Measurements from ENCODE around the gene HOXB2. TPM values are rescaled to one million over a fixed set of nuclear protein-coding genes. Genes with fewer than 3 reads are reported as not detected.
A peak's percentile ranks its signal among the peaks of the same experiment; 100 is the strongest.

HOXB2 gene
- 10 to 100 TPM; 21.6 to 30.5 (median 24.7) TPM for total RNA-seq
- total RNA-seq (2013) = 9.1 TPM

DNA sequence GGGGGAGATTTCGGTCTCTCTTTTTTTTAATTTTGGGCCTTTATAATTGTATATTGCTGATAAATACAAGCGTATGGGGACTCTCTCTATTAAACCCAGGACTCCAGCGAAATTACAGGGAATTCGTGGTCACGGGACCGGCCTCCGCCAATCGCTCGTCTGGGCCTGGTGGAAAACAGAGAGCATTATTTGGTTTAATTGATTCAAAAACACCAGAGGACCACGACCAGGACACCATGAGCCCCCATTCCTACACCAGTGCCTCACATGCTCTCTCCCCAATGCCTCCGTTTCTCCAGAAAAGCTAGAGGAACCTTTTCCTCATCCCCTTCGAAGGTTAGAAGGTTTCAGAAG lies at the start of gene HOXB2:
HOXB2 (minus strand) TSS at position 88 of the 354 bp plus-strand sequence. CDS start 198 bp downstream, outside the sequence.
- ATAC-seq (no peak), DNase-seq (no peak)
- H3K27ac ChIP-seq (ENCODE audit: low read length) = peak within 1 kb of the TSS; percentile 95
- TF ChIP-seq, protein P1, sequence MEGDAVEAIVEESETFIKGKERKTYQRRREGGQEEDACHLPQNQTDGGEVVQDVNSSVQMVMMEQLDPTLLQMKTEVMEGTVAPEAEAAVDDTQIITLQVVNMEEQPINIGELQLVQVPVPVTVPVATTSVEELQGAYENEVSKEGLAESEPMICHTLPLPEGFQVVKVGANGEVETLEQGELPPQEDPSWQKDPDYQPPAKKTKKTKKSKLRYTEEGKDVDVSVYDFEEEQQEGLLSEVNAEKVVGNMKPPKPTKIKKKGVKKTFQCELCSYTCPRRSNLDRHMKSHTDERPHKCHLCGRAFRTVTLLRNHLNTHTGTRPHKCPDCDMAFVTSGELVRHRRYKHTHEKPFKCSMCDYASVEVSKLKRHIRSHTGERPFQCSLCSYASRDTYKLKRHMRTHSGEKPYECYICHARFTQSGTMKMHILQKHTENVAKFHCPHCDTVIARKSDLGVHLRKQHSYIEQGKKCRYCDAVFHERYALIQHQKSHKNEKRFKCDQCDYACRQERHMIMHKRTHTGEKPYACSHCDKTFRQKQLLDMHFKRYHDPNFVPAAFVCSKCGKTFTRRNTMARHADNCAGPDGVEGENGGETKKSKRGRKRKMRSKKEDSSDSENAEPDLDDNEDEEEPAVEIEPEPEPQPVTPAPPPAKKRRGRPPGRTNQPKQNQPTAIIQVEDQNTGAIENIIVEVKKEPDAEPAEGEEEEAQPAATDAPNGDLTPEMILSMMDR (IDR thresholded peaks at IDR 0.05) = no peak
- WGBS (ENCODE audit: insufficient coverage) = 69% methylated on average over 11 of the region's 12 CpGs
- no peaks in the 10 kb centered on the region for H3K36me3 ChIP-seq (ENCODE audit: control insufficient read depth, insufficient read depth, low read length)
- H3K27me3 ChIP-seq (ENCODE audit: control insufficient read depth, insufficient read depth, low read length) = no peaks in the 10 kb centered on the region
- H3K36me3 Mint-ChIP-seq = peaks cover 7% of the 10 kb centered on the region
- peak within 1 kb of the TSS; percentile 94 to 99 for H3K27ac Mint-ChIP-seq
- no peaks in the 10 kb centered on the region for H3K9me3 Mint-ChIP-seq
- peak within 1 kb of the TSS; percentile 77 for H3K4me3 ChIP-seq (ENCODE audit: low read length)
- H3K4me1 Mint-ChIP-seq = peaks cover 70 to 71% of the 10 kb centered on the region in 2 donors
- intact Hi-C loops (cut with micrococcal nuclease) = no loop called here
- H3K27me3 Mint-ChIP-seq (ENCODE audit: low read depth in 2 of 2) = peaks cover 0 to 20% of the 10 kb centered on the region in 2 donors
- peaks cover 62% of the 10 kb centered on the region for H3K4me1 ChIP-seq (ENCODE audit: control insufficient read depth, insufficient read depth, low read length)
- H3K9me3 ChIP-seq (ENCODE audit: control insufficient read depth, insufficient read depth, low read length) = no peaks in the 10 kb centered on the region
- H3K4me3 Mint-ChIP-seq = peak within 1 kb of the TSS; percentile 99

DNA sequence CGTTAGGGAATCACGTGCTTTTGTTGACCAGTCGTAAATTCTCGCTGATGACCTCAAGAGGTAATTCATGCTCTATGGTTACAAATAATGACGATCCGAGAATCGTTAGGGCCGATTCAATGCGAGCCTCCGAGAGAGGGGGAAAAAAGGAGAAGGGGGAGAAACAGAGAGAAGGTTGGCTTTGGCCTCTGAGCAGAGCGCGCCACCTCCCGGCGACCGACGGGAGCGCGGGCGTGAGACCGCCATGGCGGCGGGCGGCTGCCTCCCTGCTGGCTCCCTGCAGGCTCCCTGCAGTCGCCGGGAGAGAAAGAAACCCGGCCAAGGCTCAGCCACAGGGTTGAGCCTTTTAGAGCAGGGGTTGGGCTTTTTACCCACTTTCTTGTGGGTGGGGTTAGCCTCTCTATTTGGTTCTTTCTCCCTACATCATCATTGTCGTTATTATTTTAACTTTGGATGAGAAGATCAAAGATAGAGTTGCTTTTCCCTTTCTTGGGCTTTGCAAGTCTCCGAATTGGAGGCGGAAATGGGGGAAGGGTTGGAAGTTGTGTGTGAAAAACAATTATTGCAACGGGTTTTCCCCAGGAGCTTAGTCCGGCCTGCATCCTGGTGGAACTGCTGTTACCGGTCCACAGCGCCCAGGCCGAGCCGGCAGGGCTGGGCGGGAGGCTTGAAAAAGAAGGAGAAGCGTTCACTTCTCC lies 49.1 kb upstream of the HOXB2 start:
- peaks cover 45 to 56% of the 10 kb centered on the region in 2 donors for H3K4me1 Mint-ChIP-seq
- TF ChIP-seq, protein P1 (IDR thresholded peaks at IDR 0.05) = peak; percentile 87
- H3K27ac ChIP-seq (ENCODE audit: low read length) = no peak overlapping the region
- H3K9me3 ChIP-seq (ENCODE audit: control insufficient read depth, insufficient read depth, low read length) = no peaks in the 10 kb centered on the region
- H3K27ac Mint-ChIP-seq = peak overlapping the region in 1 of 2 donors; percentile 48
- H3K36me3 Mint-ChIP-seq = no peaks in the 10 kb centered on the region
- intact Hi-C loops (cut with micrococcal nuclease) = loop anchor here (1.0 to 5.0 kb wide), 2 partner anchors 258 to 332 kb away; no protein-coding TSS in a partner anchor
- H3K9me3 Mint-ChIP-seq = no peaks in the 10 kb centered on the region
- WGBS (ENCODE audit: insufficient coverage) = 20% methylated on average over 36 of the region's 37 CpGs
- peaks cover 69% of the 10 kb centered on the region for H3K27me3 ChIP-seq (ENCODE audit: control insufficient read depth, insufficient read depth, low read length)
- H3K4me3 ChIP-seq (ENCODE audit: low read length) = no peak overlapping the region
- no peaks in the 10 kb centered on the region for H3K36me3 ChIP-seq (ENCODE audit: control insufficient read depth, insufficient read depth, low read length)
- peaks cover 79 to 87% of the 10 kb centered on the region in 2 donors for H3K27me3 Mint-ChIP-seq (ENCODE audit: low read depth in 2 of 2)
- H3K4me1 ChIP-seq (ENCODE audit: control insufficient read depth, insufficient read depth, low read length) = peaks cover 49% of the 10 kb centered on the region
- peak; percentile 74 to 81 (median 75) for ATAC-seq
- DNase-seq = peak; percentile 82 to 90
- H3K4me3 Mint-ChIP-seq = peak overlapping the region; percentile 87

DNA sequence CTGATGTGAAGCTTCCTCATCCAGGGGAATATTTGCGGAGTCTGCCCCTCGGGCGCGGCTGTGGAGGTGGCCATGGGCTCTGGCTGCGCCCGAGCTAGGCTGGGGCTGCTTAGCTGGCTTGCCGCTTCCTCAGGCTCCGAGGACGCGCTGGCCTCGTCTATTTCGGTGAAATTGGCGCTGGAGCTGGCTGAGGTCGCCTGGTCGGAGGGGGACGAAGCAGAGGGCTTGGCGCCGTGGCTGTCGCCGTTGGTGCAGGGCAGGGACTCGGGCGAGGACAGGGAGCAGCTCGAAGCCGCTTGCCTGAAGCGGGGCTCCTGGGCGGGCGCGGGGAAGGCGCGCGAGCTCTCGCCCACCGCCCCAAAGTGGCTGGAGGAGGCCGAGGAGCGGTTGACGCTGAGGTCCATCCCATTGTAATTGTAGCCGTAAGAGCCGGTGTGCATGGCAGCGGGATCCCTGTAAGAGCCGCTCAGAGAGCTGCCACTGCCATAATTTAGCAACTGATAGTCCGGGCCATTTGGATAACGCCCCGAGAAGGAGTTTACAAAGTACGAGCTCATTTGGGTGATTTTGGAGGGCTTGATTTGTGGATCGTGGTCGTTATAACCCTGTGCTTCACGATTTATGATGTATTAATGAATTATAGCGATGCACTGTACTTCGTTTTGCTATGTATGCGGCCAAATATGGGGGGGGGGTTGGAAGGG lies 48.4 kb upstream of the HOXB2 start, which contains the start of gene HOXB5:
HOXB5 (minus strand) TSS at position 654 of the 704 bp plus-strand sequence; CDS start at position 557, 97 bp downstream.
- no peak within 1 kb of the TSS for H3K27ac ChIP-seq (ENCODE audit: low read length)
- peaks cover 39 to 49% of the 10 kb centered on the region in 2 donors for H3K4me1 Mint-ChIP-seq
- H3K27ac Mint-ChIP-seq = peak within 1 kb of the TSS; percentile 48
- H3K4me3 ChIP-seq (ENCODE audit: low read length) = peak within 1 kb of the TSS; percentile 14
- H3K9me3 ChIP-seq (ENCODE audit: control insufficient read depth, insufficient read depth, low read length) = no peaks in the 10 kb centered on the region
- TF ChIP-seq, protein P1 (IDR thresholded peaks at IDR 0.05) = no peak
- H3K4me1 ChIP-seq (ENCODE audit: control insufficient read depth, insufficient read depth, low read length) = peaks cover 44% of the 10 kb centered on the region
- H3K36me3 ChIP-seq (ENCODE audit: control insufficient read depth, insufficient read depth, low read length) = no peaks in the 10 kb centered on the region
- H3K27me3 ChIP-seq (ENCODE audit: control insufficient read depth, insufficient read depth, low read length) = peaks cover 65% of the 10 kb centered on the region
- H3K9me3 Mint-ChIP-seq = no peaks in the 10 kb centered on the region
- intact Hi-C loops (cut with micrococcal nuclease) = loop anchor here (1.0 to 5.0 kb wide), 2 partner anchors 257 to 331 kb away; no protein-coding TSS in a partner anchor
- no peaks in the 10 kb centered on the region for H3K36me3 Mint-ChIP-seq
- H3K4me3 Mint-ChIP-seq = peak within 1 kb of the TSS; percentile 87
- WGBS (ENCODE audit: insufficient coverage) = under 1% methylated on average over 49 of the region's 50 CpGs
- ATAC-seq = peak in 2 of 3 donors; percentile 17 to 25
- H3K27me3 Mint-ChIP-seq (ENCODE audit: low read depth in 2 of 2) = peaks cover 80 to 87% of the 10 kb centered on the region in 2 donors
- DNase-seq = peak in 1 of 2 donors; percentile 57
